ENCODE results near the gene ZNF433. TPM values are rescaled to one million over a fixed set of nuclear protein-coding genes. Genes with fewer than 3 reads are reported as not detected.

Gene ZNF433
- total and polyA plus RNA-seq, 4 donors, result 4.4 to 26.5 (median 5.4) TPM

- no peaks in the 10 kb centered on the region for H3K4me1 ChIP-seq (ENCODE audit: control insufficient read depth in 5 of 5, insufficient read depth in 5 of 5, low read length in 5 of 5)
- H3K27ac ChIP-seq (ENCODE audit: low read depth in 1 of 2, low read length in 1 of 2), result no peak overlapping the region
- H3K27me3 ChIP-seq (ENCODE audit: control insufficient read depth in 3 of 3, insufficient read depth in 3 of 3, low read length in 2 of 3), result no peaks in the 10 kb centered on the region
- DNase-seq (no peak), ATAC-seq (ENCODE audit: insufficient read depth, low FRiP score) (no peak)
- no peak for TF ChIP-seq CTCF (IDR thresholded peaks at IDR 0.05; ENCODE audit: control extremely low read depth, extremely low read depth)
- peaks cover 1 to 28% (median 19%) of the 10 kb centered on the region in 4 donors for H3K36me3 ChIP-seq (ENCODE audit: control insufficient read depth in 4 of 4, insufficient read depth in 4 of 4, low read length in 4 of 4)
- H3K9me3 ChIP-seq (ENCODE audit: control insufficient read depth in 4 of 4, insufficient read depth in 3 of 4, low read length in 3 of 4), result peaks cover 18 to 46% (median 20%) of the 10 kb centered on the region in 4 donors
- no peak overlapping the region for H3K9ac ChIP-seq (ENCODE audit: insufficient read depth in 1 of 2, low read length in 2 of 2)
- WGBS, 2 donors, result 93 to 94% methylated on average over 4 of the region's 4 CpGs
- no peak overlapping the region for H3K4me3 ChIP-seq
These were observed 53.0 kb downstream of the ZNF433 start for GRCh38 chr19:11982526-11982925.

GRCh38 chr19:11979527-11979926, 56.0 kb downstream of the ZNF433 start:
- no peaks in the 10 kb centered on the region for H3K4me1 ChIP-seq (ENCODE audit: control insufficient read depth in 5 of 5, insufficient read depth in 5 of 5, low read length in 5 of 5)

GRCh38 chr19:11978492-11979100, 56.9 kb downstream of the ZNF433 start:
- Histone ChIP-seq H3K9me3 (ENCODE audit: control insufficient read depth in 4 of 4, insufficient read depth in 3 of 4, low read length in 3 of 4) (peaks cover 18 to 57% (median 25%) of the 10 kb centered on the region in 4 donors), H3K4me3 (no peak overlapping the region), H3K27me3 (ENCODE audit: control insufficient read depth in 3 of 3, insufficient read depth in 3 of 3, low read length in 2 of 3) (no peaks in the 10 kb centered on the region), H3K36me3 (ENCODE audit: control insufficient read depth in 4 of 4, insufficient read depth in 4 of 4, low read length in 4 of 4) (peaks cover 2 to 36% (median 19%) of the 10 kb centered on the region in 4 donors), H3K27ac (ENCODE audit: low read depth in 1 of 2, low read length in 1 of 2) (no peak overlapping the region), H3K4me1 (ENCODE audit: control insufficient read depth in 5 of 5, insufficient read depth in 5 of 5, low read length in 5 of 5) (no peaks in the 10 kb centered on the region), H3K9ac (ENCODE audit: insufficient read depth in 1 of 2, low read length in 2 of 2) (no peak overlapping the region)
- no peak for DNase-seq
- ATAC-seq (ENCODE audit: insufficient read depth, low FRiP score), result no peak
- no peak for TF ChIP-seq CTCF (IDR thresholded peaks at IDR 0.05; ENCODE audit: control extremely low read depth, extremely low read depth)
- WGBS, 2 donors, result 96 to 97% methylated on average over 9 of the region's 9 CpGs

More at GRCh38 chr19:11979527-11979926, 56.0 kb downstream of the ZNF433 start:
- ATAC-seq (ENCODE audit: insufficient read depth, low FRiP score) (no peak), DNase-seq (no peak)
- no peak overlapping the region for H3K4me3 ChIP-seq
- no peak overlapping the region for H3K27ac ChIP-seq (ENCODE audit: low read depth in 1 of 2, low read length in 1 of 2)
- no peak for TF ChIP-seq CTCF (IDR thresholded peaks at IDR 0.05; ENCODE audit: control extremely low read depth, extremely low read depth)
- peaks cover 18 to 57% (median 25%) of the 10 kb centered on the region in 4 donors for H3K9me3 ChIP-seq (ENCODE audit: control insufficient read depth in 4 of 4, insufficient read depth in 3 of 4, low read length in 3 of 4)
- H3K36me3 ChIP-seq (ENCODE audit: control insufficient read depth in 4 of 4, insufficient read depth in 4 of 4, low read length in 4 of 4), result peaks cover 2 to 36% (median 19%) of the 10 kb centered on the region in 4 donors
- no peaks in the 10 kb centered on the region for H3K27me3 ChIP-seq (ENCODE audit: control insufficient read depth in 3 of 3, insufficient read depth in 3 of 3, low read length in 2 of 3)
- WGBS, 2 donors, result 92 to 97% methylated on average over 4 of the region's 4 CpGs
- no peak overlapping the region for H3K9ac ChIP-seq (ENCODE audit: insufficient read depth in 1 of 2, low read length in 2 of 2)
